Fibroblast of lung (primary cell): ENCODE results near the gene KIF1B.

Experiments
- EZH2 ChIP-seq: IDR thresholded peaks from 2 replicates; pipeline ENCODE4 v1.5.1; 2012; ENCODE audit warnings: low read length, control low read depth, mild to moderate bottlenecking; ENCODE audit errors: missing control alignments
- TF ChIP-seq, protein P1 (sequence below), 2 donors: IDR thresholded peaks in 1 of 2; conservative IDR thresholded peaks in 1 of 2; 1 replicate in 1 of 2; 2 replicates in 1 of 2; pipeline ENCODE4 v1.5.1; 2011 to 2012; ENCODE audit warnings: low read length in 2 of 2, control low read depth in 1 of 2, inconsistent platforms in 1 of 2, low read depth in 1 of 2, mild to moderate bottlenecking in 1 of 2

DNA sequence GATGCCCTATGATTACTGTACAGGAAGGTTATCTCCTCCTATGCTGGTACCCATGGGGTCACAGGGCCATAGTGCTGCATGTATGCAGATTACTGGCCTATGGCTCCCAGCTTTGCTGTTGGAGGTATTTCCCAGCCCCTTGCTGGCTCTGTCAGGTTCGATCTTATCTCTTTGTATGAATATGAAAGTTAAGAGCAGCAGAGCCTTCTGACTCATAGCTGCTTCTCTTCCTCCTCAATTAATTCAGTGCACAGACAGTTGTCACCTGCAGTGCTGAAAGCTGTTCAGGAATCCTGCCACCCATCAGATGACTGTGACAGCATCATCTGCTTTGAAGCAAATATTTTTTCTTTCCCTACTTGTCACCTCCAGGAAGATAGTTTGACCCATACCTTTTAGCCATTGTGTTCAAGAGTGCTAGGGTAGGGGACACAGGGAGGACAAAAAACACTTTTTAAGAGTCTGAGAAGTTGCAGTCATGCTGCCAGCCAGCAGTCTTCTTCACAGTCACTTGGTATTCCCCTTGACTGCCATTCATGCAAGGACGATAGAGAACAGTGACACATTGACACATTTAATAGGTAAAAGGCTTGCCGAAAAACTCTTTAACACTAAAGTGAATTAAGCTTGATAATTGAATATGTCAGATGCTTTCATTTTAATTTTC is 73.1 kb downstream of the KIF1B start:
- TF ChIP-seq, protein P1, sequence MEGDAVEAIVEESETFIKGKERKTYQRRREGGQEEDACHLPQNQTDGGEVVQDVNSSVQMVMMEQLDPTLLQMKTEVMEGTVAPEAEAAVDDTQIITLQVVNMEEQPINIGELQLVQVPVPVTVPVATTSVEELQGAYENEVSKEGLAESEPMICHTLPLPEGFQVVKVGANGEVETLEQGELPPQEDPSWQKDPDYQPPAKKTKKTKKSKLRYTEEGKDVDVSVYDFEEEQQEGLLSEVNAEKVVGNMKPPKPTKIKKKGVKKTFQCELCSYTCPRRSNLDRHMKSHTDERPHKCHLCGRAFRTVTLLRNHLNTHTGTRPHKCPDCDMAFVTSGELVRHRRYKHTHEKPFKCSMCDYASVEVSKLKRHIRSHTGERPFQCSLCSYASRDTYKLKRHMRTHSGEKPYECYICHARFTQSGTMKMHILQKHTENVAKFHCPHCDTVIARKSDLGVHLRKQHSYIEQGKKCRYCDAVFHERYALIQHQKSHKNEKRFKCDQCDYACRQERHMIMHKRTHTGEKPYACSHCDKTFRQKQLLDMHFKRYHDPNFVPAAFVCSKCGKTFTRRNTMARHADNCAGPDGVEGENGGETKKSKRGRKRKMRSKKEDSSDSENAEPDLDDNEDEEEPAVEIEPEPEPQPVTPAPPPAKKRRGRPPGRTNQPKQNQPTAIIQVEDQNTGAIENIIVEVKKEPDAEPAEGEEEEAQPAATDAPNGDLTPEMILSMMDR (conservative IDR thresholded peaks at IDR 0.05 in 1 of 2, IDR thresholded peaks at IDR 0.05 in 1 of 2; ENCODE audit: low read depth in 1 of 2, low read length in 2 of 2), result no peak
- no peak for TF ChIP-seq EZH2
